ENCODE data around the gene KCNK18. TPM values are rescaled to one million over a fixed set of nuclear protein-coding genes. Genes with fewer than 3 reads are reported as not detected.

The KCNK18 gene
- total and polyA plus RNA-seq, 7 donors: not detected

DNA sequence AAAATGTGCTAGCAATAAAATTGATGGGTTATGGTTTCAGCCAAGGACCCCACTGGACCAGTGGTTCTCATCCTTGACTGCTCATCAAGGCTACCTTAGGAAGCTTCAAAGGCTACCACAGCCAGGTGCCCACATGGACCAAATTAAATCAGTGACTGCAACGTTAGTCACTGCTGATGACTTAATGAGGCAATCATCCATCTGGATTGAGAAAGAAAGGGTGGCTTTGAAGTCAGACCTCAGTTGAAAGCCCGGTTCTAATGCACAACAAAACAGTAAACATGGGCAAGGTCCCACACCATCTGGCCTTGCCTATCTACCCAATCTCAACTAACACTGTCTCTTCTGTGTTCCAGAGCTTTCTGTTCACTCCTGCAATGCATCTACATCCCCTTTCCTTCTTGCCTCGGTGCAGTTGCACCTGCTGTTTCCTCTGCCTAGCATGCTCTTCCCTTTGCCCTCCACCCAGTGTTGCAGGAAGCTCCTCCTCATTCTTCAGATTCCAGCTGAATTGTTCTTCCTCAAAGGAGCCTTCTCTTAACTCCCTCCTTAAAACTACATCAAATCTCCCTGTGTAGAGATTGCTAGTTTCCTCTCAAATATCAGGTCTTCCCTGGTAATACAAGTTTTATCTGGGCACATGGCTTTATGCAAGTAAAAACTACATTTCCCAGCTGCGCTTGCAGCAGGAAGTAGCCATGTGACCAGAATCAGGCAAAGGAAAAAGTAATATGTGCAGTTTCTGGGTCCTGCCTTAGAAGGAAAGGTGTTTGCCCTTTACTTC is 10.3 kb upstream of the KCNK18 start:
- intact Hi-C loops (cut with DNase I): no loop called here
- ATAC-seq (no peak), DNase-seq (no peak)
- Histone ChIP-seq H3K4me1 (no peaks in the 10 kb centered on the region), H3K27me3 (ENCODE audit: insufficient read depth in 3 of 3, low read length in 2 of 3) (no peaks in the 10 kb centered on the region), H3K4me3 (no peak overlapping the region), H3K9me3 (no peaks in the 10 kb centered on the region), H3K27ac (no peak overlapping the region), H3K36me3 (ENCODE audit: insufficient read depth in 1 of 2, low read depth in 1 of 2) (no peaks in the 10 kb centered on the region)
- WGBS, 3 donors: 40 to 54% (median 46%) methylated on average over 4 of the region's 4 CpGs
- TF ChIP-seq, protein P1, sequence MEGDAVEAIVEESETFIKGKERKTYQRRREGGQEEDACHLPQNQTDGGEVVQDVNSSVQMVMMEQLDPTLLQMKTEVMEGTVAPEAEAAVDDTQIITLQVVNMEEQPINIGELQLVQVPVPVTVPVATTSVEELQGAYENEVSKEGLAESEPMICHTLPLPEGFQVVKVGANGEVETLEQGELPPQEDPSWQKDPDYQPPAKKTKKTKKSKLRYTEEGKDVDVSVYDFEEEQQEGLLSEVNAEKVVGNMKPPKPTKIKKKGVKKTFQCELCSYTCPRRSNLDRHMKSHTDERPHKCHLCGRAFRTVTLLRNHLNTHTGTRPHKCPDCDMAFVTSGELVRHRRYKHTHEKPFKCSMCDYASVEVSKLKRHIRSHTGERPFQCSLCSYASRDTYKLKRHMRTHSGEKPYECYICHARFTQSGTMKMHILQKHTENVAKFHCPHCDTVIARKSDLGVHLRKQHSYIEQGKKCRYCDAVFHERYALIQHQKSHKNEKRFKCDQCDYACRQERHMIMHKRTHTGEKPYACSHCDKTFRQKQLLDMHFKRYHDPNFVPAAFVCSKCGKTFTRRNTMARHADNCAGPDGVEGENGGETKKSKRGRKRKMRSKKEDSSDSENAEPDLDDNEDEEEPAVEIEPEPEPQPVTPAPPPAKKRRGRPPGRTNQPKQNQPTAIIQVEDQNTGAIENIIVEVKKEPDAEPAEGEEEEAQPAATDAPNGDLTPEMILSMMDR (IDR thresholded peaks at IDR 0.05): no peak

DNA sequence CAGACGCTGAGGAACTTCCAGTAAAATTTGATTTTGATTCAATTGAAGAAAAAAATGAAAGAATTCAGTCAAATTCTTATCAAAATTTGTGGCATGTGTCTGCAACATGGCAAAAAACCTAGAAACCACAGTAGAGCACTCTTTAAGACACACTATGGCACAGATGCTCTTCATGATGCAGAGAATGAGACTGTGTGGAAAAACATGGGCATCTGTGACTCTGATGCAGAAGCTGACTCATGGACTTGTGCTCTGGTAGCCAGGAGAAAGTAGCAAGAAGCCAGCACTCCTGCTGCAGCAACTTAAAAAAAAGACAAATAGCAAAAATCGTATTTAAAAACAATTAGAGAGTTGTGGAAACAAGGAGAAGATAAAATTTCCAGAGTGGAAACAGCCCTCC is 8.9 kb upstream of the KCNK18 start:
- no peaks in the 10 kb centered on the region for H3K36me3 ChIP-seq (ENCODE audit: insufficient read depth in 1 of 2, low read depth in 1 of 2)
- no peak overlapping the region for H3K4me3 ChIP-seq
- DNase-seq (no peak), ATAC-seq (no peak)
- H3K27ac ChIP-seq: no peak overlapping the region
- WGBS, 3 donors: 72 to 78% (median 76%) methylated on average over 2 of the region's 2 CpGs
- H3K4me1 ChIP-seq: no peaks in the 10 kb centered on the region
- TF ChIP-seq, protein P1 (IDR thresholded peaks at IDR 0.05): no peak
- no peaks in the 10 kb centered on the region for H3K9me3 ChIP-seq
- intact Hi-C loops (cut with DNase I): no loop called here
- H3K27me3 ChIP-seq (ENCODE audit: insufficient read depth in 3 of 3, low read length in 2 of 3): no peaks in the 10 kb centered on the region

DNA sequence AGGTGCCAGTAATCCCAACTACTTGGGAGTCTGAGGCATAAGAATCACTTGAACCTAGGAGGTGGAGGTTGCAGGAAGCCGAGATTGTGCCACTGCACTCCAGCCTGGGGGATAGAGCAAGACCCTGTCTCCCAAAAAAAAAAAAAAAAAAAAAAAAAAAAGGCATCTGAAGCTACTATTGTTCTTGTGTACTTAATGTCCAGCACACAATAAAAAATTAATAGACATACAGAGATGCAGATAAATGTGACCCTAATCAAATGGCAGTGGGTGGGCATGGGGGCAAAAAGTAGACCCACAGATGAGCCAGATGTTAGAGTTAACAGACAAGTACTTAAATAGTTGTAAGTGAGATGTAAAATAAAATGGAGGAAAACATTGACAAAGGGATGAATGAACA is 7.7 kb upstream of the KCNK18 start:
- ATAC-seq (no peak), DNase-seq (no peak)
- H3K9me3 ChIP-seq: no peaks in the 10 kb centered on the region
- H3K36me3 ChIP-seq (ENCODE audit: insufficient read depth in 1 of 2, low read depth in 1 of 2): no peaks in the 10 kb centered on the region
- no peak overlapping the region for H3K4me3 ChIP-seq
- intact Hi-C loops (cut with DNase I): no loop called here
- H3K27me3 ChIP-seq (ENCODE audit: insufficient read depth in 3 of 3, low read length in 2 of 3): no peaks in the 10 kb centered on the region
- H3K27ac ChIP-seq: no peak overlapping the region
- WGBS, 3 donors: 67 to 92% (median 69%) methylated on average over 1 of the region's 1 CpG
- TF ChIP-seq, protein P1 (IDR thresholded peaks at IDR 0.05): no peak
- H3K4me1 ChIP-seq: no peaks in the 10 kb centered on the region

DNA sequence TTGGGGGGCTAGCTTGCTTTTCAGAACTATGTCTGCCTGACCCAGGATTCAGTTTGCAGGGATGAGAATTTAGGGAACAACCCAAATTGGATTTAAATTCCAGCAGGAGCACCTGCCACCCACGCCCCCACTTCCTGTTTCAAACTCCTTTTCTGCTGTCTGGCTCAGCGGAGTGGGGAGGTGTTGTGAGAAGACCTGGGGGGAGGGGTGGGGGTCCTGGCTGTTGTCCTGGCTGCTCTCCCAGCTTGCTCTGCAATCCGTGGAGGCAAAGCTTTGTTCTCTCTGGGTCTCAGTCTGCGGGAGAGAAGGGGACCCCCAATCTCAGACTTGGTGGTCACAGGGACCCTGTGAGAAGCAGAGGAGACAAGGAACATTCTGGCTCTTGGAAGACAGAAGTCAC is 799 bp downstream of the KCNK18 start:
- ATAC-seq: no peak
- intact Hi-C loops (cut with DNase I): no loop called here
- TF ChIP-seq, protein P1 (IDR thresholded peaks at IDR 0.05): no peak
- no peaks in the 10 kb centered on the region for H3K36me3 ChIP-seq (ENCODE audit: insufficient read depth in 1 of 2, low read depth in 1 of 2)
- H3K4me3 ChIP-seq: no peak overlapping the region
- H3K27me3 ChIP-seq (ENCODE audit: insufficient read depth in 3 of 3, low read length in 2 of 3): peaks cover 0 to 2% (median 0%) of the 10 kb centered on the region in 3 donors
- 17 to 31% (median 22%) methylated on average over 4 of the region's 4 CpGs for WGBS, 3 donors
- DNase-seq: no peak
- H3K9me3 ChIP-seq: no peaks in the 10 kb centered on the region
- H3K27ac ChIP-seq: no peak overlapping the region
- no peaks in the 10 kb centered on the region for H3K4me1 ChIP-seq

DNA sequence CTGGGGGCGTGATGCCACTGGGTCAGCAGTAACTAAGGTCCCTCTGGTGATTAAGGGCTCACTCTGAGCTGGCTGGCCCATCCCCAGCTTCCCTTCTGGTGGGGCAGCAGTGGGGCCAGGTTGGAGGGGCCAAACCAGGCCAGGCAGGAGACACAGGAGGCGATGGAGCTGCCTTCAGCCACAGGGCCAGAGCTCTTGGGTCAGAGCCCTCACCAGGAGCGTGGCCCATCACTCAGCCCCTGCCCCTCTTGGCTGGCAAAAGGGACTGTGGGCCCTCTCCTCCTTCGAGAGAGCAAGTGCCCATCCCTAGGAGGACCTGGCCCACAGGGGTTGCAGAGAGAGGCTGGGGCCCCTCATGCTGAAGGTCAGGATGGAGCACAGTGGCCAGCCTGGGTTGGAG is 4.5 kb downstream of the KCNK18 start:
- Histone ChIP-seq H3K27ac (no peak overlapping the region), H3K4me1 (no peaks in the 10 kb centered on the region), H3K27me3 (ENCODE audit: insufficient read depth in 3 of 3, low read length in 2 of 3) (peaks cover 0 to 4% (median 0%) of the 10 kb centered on the region in 3 donors), H3K4me3 (no peak overlapping the region), H3K9me3 (no peaks in the 10 kb centered on the region), H3K36me3 (ENCODE audit: insufficient read depth in 1 of 2, low read depth in 1 of 2) (no peaks in the 10 kb centered on the region)
- intact Hi-C loops (cut with DNase I): no loop called here
- ATAC-seq (no peak), DNase-seq (no peak)
- WGBS, 3 donors: 50 to 79% (median 73%) methylated on average over 4 of the region's 4 CpGs
- TF ChIP-seq, protein P1 (IDR thresholded peaks at IDR 0.05): no peak

Data from psoas muscle (tissue), 8 donors.